GM23338 (cell line): Measurements from ENCODE around the gene SOX12.

Source experiments
- CREB1 ChIP-seq: fragments of 250-450 bp; sonication (Bioruptor Pico); IDR thresholded peaks from 2 replicates; pipeline ENCODE4 v1.5.0; 2020; ENCODE audit warnings: low read depth, mild to moderate bottlenecking, moderate library complexity
- CTCF ChIP-seq, 2 experiments: fragments of 200-600 bp in 1 of 2; sonication (generic) in 1 of 2; conservative IDR thresholded peaks; 2 replicates each; pipeline versions ENCODE4 v1.5.1 to v1.6.1; 2016 to 2017; ENCODE audit warnings: antibody characterized with exemption in 2 of 2, low read depth in 2 of 2, mild to moderate bottlenecking in 2 of 2, moderate library complexity in 1 of 2
- EZH2 ChIP-seq: fragments of 200-600 bp; sonication (generic); IDR thresholded peaks from one replicate; pipeline ENCODE4 v1.8.0; 2017; ENCODE audit warnings: antibody characterized with exemption, mild to moderate bottlenecking, low read depth; ENCODE audit not compliant: unreplicated experiment
- EZH2phosphoT487 ChIP-seq: fragments of 200-600 bp; sonication (generic); IDR thresholded peaks from one replicate; pipeline ENCODE4 v1.8.1; 2018; ENCODE audit warnings: antibody characterized with exemption; ENCODE audit not compliant: unreplicated experiment
- JUNB ChIP-seq: IDR thresholded peaks from one replicate; pipeline ENCODE4 v1.6.1; 2016; ENCODE audit warnings: antibody characterized with exemption; ENCODE audit not compliant: unreplicated experiment
- NANOG ChIP-seq: IDR thresholded peaks from 2 replicates; pipeline ENCODE4 v1.6.1; 2016; ENCODE audit warnings: antibody characterized with exemption, borderline replicate concordance
- POLR2AphosphoS5 ChIP-seq: IDR thresholded peaks from 2 replicates; pipeline ENCODE4 v1.6.1; 2016; ENCODE audit warnings: antibody characterized with exemption, low read depth
- REST ChIP-seq: IDR thresholded peaks from one replicate; pipeline ENCODE4 v1.6.1; 2018; ENCODE audit warnings: antibody characterized with exemption; ENCODE audit not compliant: unreplicated experiment
- ZNF331 ChIP-seq: fragments of 250-450 bp; sonication (Bioruptor Pico); IDR thresholded peaks from 2 replicates; pipeline ENCODE4 v1.5.0; 2020; ENCODE audit warnings: low read depth, mild to moderate bottlenecking, moderate library complexity
- ZNF462 ChIP-seq: fragments of 250-450 bp; sonication (Bioruptor Pico); IDR thresholded peaks from 2 replicates; pipeline ENCODE4 v1.5.0; 2020; ENCODE audit warnings: mild to moderate bottlenecking, moderate library complexity

GRCh38 chr20:378961-379336 lies 53.6 kb downstream of the SOX12 start:
- no peak for TF ChIP-seq POLR2AphosphoS5
- no peak for TF ChIP-seq CTCF (conservative IDR thresholded peaks at IDR 0.05; ENCODE audit: low read depth in 2 of 2)
- TF ChIP-seq EZH2 = no peak
- TF ChIP-seq REST = no peak
- TF ChIP-seq JUNB = no peak
- no peak for TF ChIP-seq NANOG
- TF ChIP-seq ZNF331 (CRISPR knock-in tag) = no peak
- TF ChIP-seq EZH2phosphoT487 = no peak
- TF ChIP-seq CREB1 = no peak
- no peak for TF ChIP-seq ZNF462
